Stimulated activated CD8-positive, alpha-beta memory T cell treated with anti-CD3 and anti-CD28 coated beads, Interleukin-12 subunit alpha, Interleukin-12 subunit beta, amount 100 ng/mL, for 24 hours (primary cell): ENCODE measurements around the gene ITIH2.

Experiments
- DNase-seq: peaks from one replicate; pipeline ENCODE4 v3.0.0-alpha.2; 2020; ENCODE audit errors: extremely low read depth

The ITIH2 gene

DNA sequence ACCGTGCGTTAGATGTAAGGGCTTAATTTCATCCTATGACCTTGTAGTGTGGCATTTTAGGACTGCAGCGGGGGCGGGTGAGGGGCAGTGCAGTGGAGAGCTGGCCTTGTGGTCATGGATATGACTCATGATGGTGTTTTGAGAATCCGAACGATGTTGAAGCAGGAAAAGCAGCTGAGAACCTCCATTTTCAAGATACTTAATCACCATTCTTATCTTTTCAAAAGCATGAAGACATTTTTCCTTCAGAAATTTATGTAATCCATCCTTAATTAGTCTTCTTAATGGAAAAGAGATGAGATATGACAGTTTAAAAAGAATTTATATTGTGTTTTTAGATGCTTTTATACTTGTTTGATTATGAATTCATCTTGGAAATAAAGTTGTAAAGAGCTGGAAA lies 94.5 kb downstream of the ITIH2 start:
- DNase-seq: no peak
